Loucy (cell line): Measurements from ENCODE around the gene BPIFA1.

ENCODE experiments used
- H2AFZ ChIP-seq: fragments of 200-600 bp; sonication (generic); 2 replicates; pipeline ENCODE4 v1.6.0; 2016; ENCODE audit warnings: antibody characterized with exemption, mild to moderate bottlenecking, low read length, moderate library complexity
- H3F3A ChIP-seq: fragments of 200-600 bp; 2 replicates; pipeline ENCODE4 v1.6.0; 2016; ENCODE audit warnings: antibody characterized with exemption, low read depth, mild to moderate bottlenecking
- H3K27me3 ChIP-seq: fragments of 200-600 bp; sonication (generic); 2 replicates; pipeline ENCODE4 v1.6.1; 2014; ENCODE audit warnings: low read length, mild to moderate bottlenecking; ENCODE audit not compliant: insufficient read depth, poor library complexity, severe bottlenecking
- H3K36me3 ChIP-seq: fragments of 200-600 bp; sonication (generic); 2 replicates; pipeline ENCODE4 v1.6.1; 2016; ENCODE audit warnings: low read length; ENCODE audit not compliant: insufficient read depth
- H3K4me1 ChIP-seq: fragments of 200-600 bp; sonication (generic); 2 replicates; pipeline ENCODE4 v1.5.1; 2014; ENCODE audit warnings: low read length, mild to moderate bottlenecking; ENCODE audit not compliant: insufficient read depth, poor library complexity, severe bottlenecking
- H3K4me2 ChIP-seq: fragments of 200-600 bp; sonication (generic); 2 replicates; pipeline ENCODE4 v1.6.0; 2014; ENCODE audit warnings: antibody characterized with exemption, low read length, low read depth, mild to moderate bottlenecking; ENCODE audit not compliant: poor library complexity, severe bottlenecking
- H3K4me3 ChIP-seq: fragments of 200-600 bp; sonication (generic); 2 replicates; pipeline ENCODE4 v1.5.1; 2014; ENCODE audit warnings: low read length, mild to moderate bottlenecking, mixed read lengths; ENCODE audit not compliant: poor library complexity, severe bottlenecking
- H3K79me2 ChIP-seq: fragments of 200-600 bp; sonication (generic); 2 replicates; pipeline ENCODE4 v1.6.1; 2014; ENCODE audit warnings: low read length; ENCODE audit not compliant: insufficient read depth
- H3K9ac ChIP-seq: fragments of 200-600 bp; sonication (generic); 2 replicates; pipeline ENCODE4 v1.6.0; 2014; ENCODE audit warnings: mild to moderate bottlenecking, low read depth, low read length, moderate library complexity; ENCODE audit not compliant: poor library complexity, severe bottlenecking
- H3K9me2 ChIP-seq: fragments of 200-600 bp; sonication (generic); replicated peaks from 2 replicates; pipeline ENCODE4 v1.6.1; 2016; ENCODE audit warnings: low read depth, low read length, mixed read lengths
- H3K9me3 ChIP-seq: fragments of 200-600 bp; sonication (generic); 2 replicates; pipeline ENCODE4 v1.6.1; 2014; ENCODE audit warnings: mild to moderate bottlenecking, antibody characterized with exemption, low read length, low read depth; ENCODE audit not compliant: insufficient read depth
- H4K20me1 ChIP-seq: fragments of 200-600 bp; sonication (generic); 2 replicates; pipeline ENCODE4 v1.6.0; 2014; ENCODE audit warnings: antibody characterized with exemption, low read length, mild to moderate bottlenecking; ENCODE audit not compliant: insufficient read depth, poor library complexity, severe bottlenecking
- CTCF ChIP-seq: fragments of 200-600 bp; sonication (generic); conservative IDR thresholded peaks from 2 replicates; pipeline ENCODE4 v1.5.1; 2014; ENCODE audit warnings: mild to moderate bottlenecking, antibody characterized with exemption, low read length
- EZH2phosphoT487 ChIP-seq: fragments of 200-600 bp; IDR thresholded peaks from 2 replicates; pipeline ENCODE4 v1.6.1; 2018; ENCODE audit warnings: antibody characterized with exemption, mild to moderate bottlenecking, moderate library complexity, borderline replicate concordance

The BPIFA1 gene

GRCh38 chr20:33209789-33210188 is 26.0 kb upstream of the BPIFA1 start:
- no peak overlapping the region for H3K9ac ChIP-seq
- H3K27me3 ChIP-seq, result no peaks in the 10 kb centered on the region
- H3K4me2 ChIP-seq, result no peak overlapping the region
- H3K9me2 ChIP-seq, result no peaks in the 10 kb centered on the region
- H3K9me3 ChIP-seq, result no peaks in the 10 kb centered on the region
- H2AFZ ChIP-seq, result no peak overlapping the region
- no peaks in the 10 kb centered on the region for H3K4me1 ChIP-seq
- no peaks in the 10 kb centered on the region for H3F3A ChIP-seq
- H3K79me2 ChIP-seq, result no peaks in the 10 kb centered on the region
- no peak for TF ChIP-seq CTCF
- no peak for TF ChIP-seq EZH2phosphoT487
- no peaks in the 10 kb centered on the region for H3K36me3 ChIP-seq
- no peaks in the 10 kb centered on the region for H4K20me1 ChIP-seq
- H3K4me3 ChIP-seq, result no peak overlapping the region

GRCh38 chr20:33210371-33210770 is 25.4 kb upstream of the BPIFA1 start:
- TF ChIP-seq EZH2phosphoT487 (no peak), CTCF (no peak)
- H3K9ac ChIP-seq, result no peak overlapping the region
- H3K27me3 ChIP-seq, result no peaks in the 10 kb centered on the region
- no peaks in the 10 kb centered on the region for H3K79me2 ChIP-seq
- no peak overlapping the region for H3K4me2 ChIP-seq
- no peaks in the 10 kb centered on the region for H3F3A ChIP-seq
- H3K9me3 ChIP-seq, result no peaks in the 10 kb centered on the region
- H3K4me1 ChIP-seq, result no peaks in the 10 kb centered on the region
- H3K36me3 ChIP-seq, result no peaks in the 10 kb centered on the region
- no peaks in the 10 kb centered on the region for H3K9me2 ChIP-seq
- H4K20me1 ChIP-seq, result no peaks in the 10 kb centered on the region
- H2AFZ ChIP-seq, result no peak overlapping the region
- no peak overlapping the region for H3K4me3 ChIP-seq

GRCh38 chr20:33211817-33212424 is 23.9 kb upstream of the BPIFA1 start:
- Histone ChIP-seq H3K27me3 (no peaks in the 10 kb centered on the region), H3K4me1 (no peaks in the 10 kb centered on the region), H3K4me2 (no peak overlapping the region), H3K9ac (no peak overlapping the region), H3F3A (no peaks in the 10 kb centered on the region), H3K36me3 (no peaks in the 10 kb centered on the region), H3K79me2 (no peaks in the 10 kb centered on the region), H3K9me2 (no peaks in the 10 kb centered on the region), H2AFZ (no peak overlapping the region), H3K4me3 (no peak overlapping the region), H3K9me3 (no peaks in the 10 kb centered on the region), H4K20me1 (no peaks in the 10 kb centered on the region)
- TF ChIP-seq CTCF, result peak; percentile 59
- TF ChIP-seq EZH2phosphoT487, result no peak
